GM12891 (cell line): Measurements from ENCODE around the gene ABTB2.

Experiments used
- DNase-seq: peaks from one replicate; pipeline ENCODE4 v3.0.0; 2011; ENCODE audit warnings: low spot score; ENCODE audit not compliant: insufficient read length
- FAIRE-seq: peaks from 2 replicates; lab custom pipeline; 2011; peaks lifted over from hg19 to GRCh38; lab: Jason Lieb, UNC
- PAX5 ChIP-seq: IDR thresholded peaks from 2 replicates; pipeline ENCODE4 v1.6.1; 2011; ENCODE audit warnings: low read length, moderate library complexity, mild to moderate bottlenecking; ENCODE audit not compliant: insufficient read depth, severe bottlenecking
- POLR2A ChIP-seq: IDR thresholded peaks from 2 replicates; pipeline ENCODE4 v1.6.1; 2011; ENCODE audit warnings: low read depth, low read length, control low read depth
- POLR2AphosphoS5 ChIP-seq: IDR thresholded peaks from 2 replicates; pipeline ENCODE4 v1.6.1; 2011; ENCODE audit warnings: low read depth, low read length, control low read depth
- POU2F2 ChIP-seq: IDR thresholded peaks from 2 replicates; pipeline ENCODE4 v1.6.1; 2011; ENCODE audit warnings: low read depth, mild to moderate bottlenecking, control low read depth, low read length, moderate library complexity
- SPI1 ChIP-seq: IDR thresholded peaks from 2 replicates; pipeline ENCODE4 v1.6.1; 2011; ENCODE audit warnings: low read depth, low read length, control low read depth
- TAF1 ChIP-seq: IDR thresholded peaks from 2 replicates; pipeline ENCODE4 v1.6.1; 2011; ENCODE audit warnings: low read depth, low read length, control low read depth

Gene ABTB2

GRCh38 chr11:34149786-34150185 lies 208.0 kb downstream of the ABTB2 start:
- FAIRE-seq, result no peak
- no peak for DNase-seq
- TF ChIP-seq PAX5, result no peak
- no peak for TF ChIP-seq POU2F2
- TF ChIP-seq SPI1, result no peak
- TF ChIP-seq TAF1, result no peak
- no peak for TF ChIP-seq POLR2AphosphoS5
- TF ChIP-seq POLR2A, result no peak

- DNase-seq, result no peak
- FAIRE-seq, result no peak
- TF ChIP-seq PAX5 (no peak), SPI1 (no peak), TAF1 (no peak), POLR2A (no peak), POLR2AphosphoS5 (no peak), POU2F2 (no peak)
Observed at GRCh38 chr11:34149274-34149673, 208.5 kb downstream of the ABTB2 start.

GRCh38 chr11:34148504-34149165 lies 209.2 kb downstream of the ABTB2 start:
- DNase-seq (no peak), FAIRE-seq (no peak)
- TF ChIP-seq TAF1, result no peak

GRCh38 chr11:34147581-34147980 lies 210.2 kb downstream of the ABTB2 start:
- no peak for FAIRE-seq
- TF ChIP-seq SPI1 (no peak), POU2F2 (no peak), POLR2A (no peak), TAF1 (no peak), POLR2AphosphoS5 (no peak), PAX5 (no peak)
- no peak for DNase-seq

GRCh38 chr11:34146866-34147265 lies 210.9 kb downstream of the ABTB2 start:
- no peak for DNase-seq
- TF ChIP-seq TAF1, result no peak
- no peak for TF ChIP-seq POU2F2
- TF ChIP-seq PAX5, result no peak
- no peak for TF ChIP-seq POLR2A
- TF ChIP-seq SPI1, result no peak
- no peak for TF ChIP-seq POLR2AphosphoS5
- peak; percentile 9 for FAIRE-seq

GRCh38 chr11:34146411-34146810 lies 211.4 kb downstream of the ABTB2 start:
- TF ChIP-seq POU2F2 (no peak), SPI1 (no peak), TAF1 (no peak), POLR2A (no peak), POLR2AphosphoS5 (no peak), PAX5 (no peak)
- FAIRE-seq (peak; percentile 54), DNase-seq (no peak)

- peak; percentile 84 for FAIRE-seq
- no peak for TF ChIP-seq POU2F2
- no peak for TF ChIP-seq POLR2AphosphoS5
- no peak for TF ChIP-seq SPI1
- no peak for TF ChIP-seq POLR2A
- no peak for TF ChIP-seq TAF1
- no peak for TF ChIP-seq PAX5
Observed at GRCh38 chr11:34145847-34146381, 211.9 kb downstream of the ABTB2 start.

GRCh38 chr11:34145073-34145472 lies 212.7 kb downstream of the ABTB2 start:
- no peak for DNase-seq
- peak; percentile 80 for FAIRE-seq
- TF ChIP-seq POLR2AphosphoS5, result no peak
- no peak for TF ChIP-seq PAX5
- TF ChIP-seq POU2F2, result no peak
- TF ChIP-seq SPI1, result no peak
- no peak for TF ChIP-seq POLR2A
- TF ChIP-seq TAF1, result no peak

More at GRCh38 chr11:34145847-34146381, 211.9 kb downstream of the ABTB2 start:
- no peak for DNase-seq

DNA sequence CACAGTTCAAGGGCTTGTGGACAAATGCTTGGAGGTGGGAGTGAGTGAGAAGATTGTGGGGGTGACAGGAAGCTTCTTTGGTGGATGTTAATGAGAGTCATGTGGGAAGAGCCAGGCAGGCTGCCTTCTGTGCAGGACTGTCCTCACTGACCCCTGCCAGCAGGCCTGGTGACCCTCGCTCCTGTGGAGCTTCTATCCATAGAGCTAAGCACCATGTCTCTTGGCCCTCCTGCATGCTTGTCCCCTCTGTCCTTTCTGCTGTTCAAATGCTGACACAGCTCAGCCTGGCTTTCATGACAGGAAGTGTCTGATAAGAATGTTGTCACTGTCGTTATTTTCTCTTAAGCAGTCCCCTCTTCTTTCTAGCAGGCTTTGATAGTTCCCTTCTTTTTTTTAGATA lies 214.8 kb downstream of the ABTB2 start:
- FAIRE-seq (no peak), DNase-seq (no peak)
- TF ChIP-seq POLR2A (no peak), SPI1 (no peak), POU2F2 (no peak), POLR2AphosphoS5 (no peak), TAF1 (no peak), PAX5 (no peak)
